Upper lobe of left lung (tissue), 4 donors: ENCODE data around the gene IL22RA1.

Experiments
- CTCF ChIP-seq, 6 experiments: fragments of 450-650 bp in 4 of 6; fragments of 200-600 bp in 2 of 6; sonication (generic) in 2 of 6; IDR thresholded peaks; one replicate each; pipeline ENCODE4 v1.5.1; 2016 to 2019; ENCODE audit warnings: antibody characterized with exemption in 6 of 6
- EP300 ChIP-seq, 4 donors: sonication (generic); formaldehyde crosslinking; IDR thresholded peaks; one replicate each; pipeline ENCODE4 v1.5.1; 2017; ENCODE audit warnings: antibody characterized with exemption in 4 of 4, control low read depth in 2 of 4
- POLR2A ChIP-seq, 4 donors: fragments of 450-650 bp; IDR thresholded peaks; one replicate each; pipeline ENCODE4 v1.5.1; 2016 to 2017; ENCODE audit warnings: antibody characterized with exemption in 4 of 4, mild to moderate bottlenecking in 2 of 4

- no peak for TF ChIP-seq CTCF (IDR thresholded peaks at IDR 0.05)
- TF ChIP-seq EP300 (IDR thresholded peaks at IDR 0.05), result no peak
- TF ChIP-seq POLR2A (IDR thresholded peaks at IDR 0.05), result no peak
Measured at GRCh38 chr1:24180676-24181075, 37.7 kb upstream of the IL22RA1 start.
